ENCODE results near the gene ARHGEF19.
"Not testable (repeated sequence)": the region's sequence is repeated elsewhere in the genome, so short reads cannot be mapped to it uniquely, and the experiment has no call there.

Gene ARHGEF19

DNA sequence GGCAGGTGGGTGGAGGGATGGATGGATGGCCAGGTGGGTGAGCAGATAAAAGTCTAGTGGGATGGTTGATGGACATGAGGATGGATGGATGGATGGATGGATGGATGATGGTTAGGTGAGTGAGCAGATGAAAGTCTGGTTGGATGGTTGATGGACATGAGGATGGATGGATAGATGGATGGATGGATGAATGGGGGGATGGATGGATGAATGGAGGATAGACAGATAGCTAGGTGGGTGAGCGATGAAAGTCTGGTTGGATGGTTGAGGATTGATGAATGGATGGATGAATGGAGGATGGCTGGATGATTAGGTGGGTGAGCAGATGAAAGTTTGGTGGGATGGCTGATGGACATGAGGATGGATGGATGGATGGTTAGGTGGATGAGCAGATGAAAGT is 9.0 kb upstream of the ARHGEF19 start:
- no peak for DNase-seq (ENCODE audit: low read depth in 2 of 2)

DNA sequence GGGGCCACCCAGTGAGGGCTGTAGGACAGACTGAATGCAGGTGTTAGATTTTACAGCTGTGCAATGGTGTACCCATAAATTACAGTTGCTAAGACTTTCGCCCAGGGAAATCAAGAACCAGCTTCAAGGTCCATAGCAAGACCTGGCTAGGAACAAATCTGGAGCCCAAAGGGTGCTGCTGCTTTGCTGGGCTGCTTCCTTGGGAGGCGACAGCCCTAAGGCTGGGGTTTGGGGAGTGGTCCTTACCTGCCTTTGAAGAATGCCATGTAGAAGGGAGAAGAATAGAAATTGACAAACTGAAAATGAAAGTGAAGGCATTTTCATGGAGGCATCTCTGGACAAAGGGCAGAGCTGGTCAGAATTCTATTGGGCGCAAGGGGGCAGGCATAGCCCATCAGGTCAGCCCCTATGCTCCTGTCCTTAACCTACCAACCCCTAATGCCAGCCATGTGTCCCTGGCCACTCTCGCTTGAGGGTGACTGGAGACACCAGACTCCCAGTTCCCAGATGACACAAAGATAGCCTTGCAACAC is 7.6 kb upstream of the ARHGEF19 start:
- no peak for DNase-seq (ENCODE audit: low read depth in 2 of 2)

DNA sequence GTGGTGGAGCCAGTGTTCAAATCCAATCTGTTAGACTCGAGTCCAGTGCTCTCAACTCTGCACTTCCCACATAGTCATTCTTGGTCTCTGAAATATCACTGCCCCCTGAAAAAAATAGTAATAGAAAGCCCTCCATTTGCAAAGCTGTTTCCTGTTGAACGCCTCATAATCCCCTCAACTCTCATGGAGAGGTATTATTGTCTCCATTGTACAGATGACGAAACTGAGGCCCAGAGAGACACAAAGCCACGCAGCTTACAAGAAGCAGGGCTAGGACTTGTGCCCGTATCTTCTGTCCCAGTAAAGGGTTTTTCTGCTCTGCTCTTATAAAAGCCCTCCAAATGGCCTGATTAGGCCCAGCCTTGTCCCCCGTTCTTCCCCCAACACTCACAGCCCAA is 6.2 kb upstream of the ARHGEF19 start:
- no peak for DNase-seq (ENCODE audit: low read depth in 2 of 2)

DNA sequence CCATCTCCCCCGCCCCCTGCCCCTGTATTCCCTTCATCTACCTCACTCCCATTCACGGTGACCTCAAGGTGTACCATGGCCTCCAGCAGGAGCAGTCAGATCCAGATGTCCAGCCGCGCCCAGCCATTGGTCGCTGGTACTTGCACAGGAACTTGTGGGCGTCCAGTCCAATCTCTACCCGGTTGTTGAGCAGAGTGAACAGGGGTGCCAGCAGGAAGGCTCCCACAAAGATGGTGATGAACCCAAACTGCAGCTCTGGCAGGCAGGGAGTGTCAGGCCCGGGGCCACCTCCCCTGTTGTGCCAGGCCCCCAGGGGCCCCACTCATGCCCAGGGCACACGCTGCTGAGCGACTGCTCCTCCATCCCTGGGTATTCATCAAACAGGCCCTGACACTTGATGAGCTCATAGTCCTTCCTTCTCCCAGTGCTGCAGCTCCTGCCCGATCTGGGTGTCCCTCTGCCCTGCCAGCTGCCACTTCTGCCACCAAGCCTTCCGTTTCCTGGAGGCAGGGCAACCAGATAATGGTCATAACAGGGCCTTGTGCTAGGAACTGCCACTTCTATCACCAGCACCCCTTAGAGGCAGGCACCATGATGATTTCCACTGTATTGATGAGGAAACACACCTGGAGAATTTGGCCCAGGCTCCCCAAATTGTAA is 5.7 kb upstream of the ARHGEF19 start:
- no peak for DNase-seq (ENCODE audit: low read depth in 2 of 2)

DNA sequence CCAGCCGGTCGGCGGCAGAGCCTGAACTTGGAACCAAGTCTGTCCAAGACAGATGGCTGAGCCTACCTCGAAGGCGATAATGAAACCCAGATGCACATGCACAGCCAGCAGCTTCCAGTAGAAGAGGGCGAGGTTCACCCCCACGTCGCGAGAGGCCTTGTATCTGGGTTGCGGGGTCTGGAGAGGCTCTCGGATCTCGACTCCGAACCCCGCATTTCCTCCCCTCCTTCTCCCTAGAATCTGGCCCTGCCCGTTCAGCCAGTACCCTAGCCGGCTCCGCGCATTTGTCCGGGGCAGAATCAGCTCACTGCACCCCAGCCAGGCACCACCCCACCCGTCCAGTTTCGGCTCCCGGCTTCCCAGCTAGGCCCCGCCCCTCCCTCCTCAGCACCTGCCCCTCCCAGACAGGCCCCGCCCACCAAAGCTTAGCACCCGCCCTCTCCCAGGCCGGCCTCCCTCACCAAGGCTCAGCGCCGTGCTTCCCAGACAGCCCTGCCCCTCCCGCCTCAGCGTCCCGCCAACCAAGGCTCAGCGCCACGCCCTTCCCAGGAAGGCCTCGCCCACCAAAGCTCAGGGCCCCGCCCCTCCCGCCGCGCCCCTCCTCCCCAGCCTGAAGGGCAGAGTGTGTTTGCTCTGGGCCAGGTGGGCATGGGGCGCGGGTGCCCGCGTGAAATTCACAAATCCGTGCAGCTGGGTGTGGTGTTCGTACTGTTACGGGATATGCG is 4.8 kb upstream of the ARHGEF19 start:
- peak; percentile 88 for DNase-seq (ENCODE audit: low read depth in 2 of 2)

DNA sequence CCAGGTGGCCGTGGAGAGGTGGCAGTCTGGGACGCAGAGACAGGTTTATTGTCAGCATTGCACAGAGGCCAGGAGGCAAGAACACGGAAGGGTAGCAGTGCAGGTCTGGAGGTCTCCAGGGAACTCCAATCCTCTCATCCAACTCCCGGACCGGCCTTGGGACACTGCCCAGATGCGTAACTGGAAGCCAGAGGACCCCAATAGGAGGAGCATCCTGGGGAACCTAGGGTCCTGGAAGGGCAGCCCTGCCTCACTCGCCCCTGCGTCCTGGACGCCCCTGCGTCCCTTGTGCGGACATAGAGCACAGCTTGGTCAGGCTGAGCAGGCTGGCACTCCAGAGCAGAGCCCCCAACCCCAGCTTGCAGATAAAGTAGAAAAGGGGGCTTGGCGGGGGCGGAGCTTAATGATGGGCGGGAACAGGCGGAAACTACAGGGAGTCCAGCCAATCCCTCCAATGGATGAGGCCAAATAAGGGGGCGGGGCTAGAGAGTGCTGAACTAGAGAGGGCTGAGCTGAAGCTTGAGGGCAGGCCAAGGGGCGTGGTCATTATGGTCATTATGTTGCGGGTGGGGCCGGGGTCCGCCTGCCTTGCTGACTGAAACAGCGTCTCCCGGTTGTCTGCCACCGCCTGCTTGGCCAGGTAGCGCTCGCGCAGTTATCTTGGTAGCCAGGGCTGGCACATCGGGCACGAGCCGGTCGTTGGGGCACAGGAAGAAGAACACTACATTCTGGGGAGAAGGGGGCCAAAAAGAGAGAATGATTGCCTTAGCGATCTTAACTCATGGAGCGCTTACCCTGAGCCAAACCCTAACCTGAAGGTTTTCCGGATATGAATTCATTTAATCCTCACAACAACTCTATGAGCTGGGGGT is 3.7 kb upstream of the ARHGEF19 start:
- DNase-seq (ENCODE audit: low read depth in 2 of 2) = no peak

DNA sequence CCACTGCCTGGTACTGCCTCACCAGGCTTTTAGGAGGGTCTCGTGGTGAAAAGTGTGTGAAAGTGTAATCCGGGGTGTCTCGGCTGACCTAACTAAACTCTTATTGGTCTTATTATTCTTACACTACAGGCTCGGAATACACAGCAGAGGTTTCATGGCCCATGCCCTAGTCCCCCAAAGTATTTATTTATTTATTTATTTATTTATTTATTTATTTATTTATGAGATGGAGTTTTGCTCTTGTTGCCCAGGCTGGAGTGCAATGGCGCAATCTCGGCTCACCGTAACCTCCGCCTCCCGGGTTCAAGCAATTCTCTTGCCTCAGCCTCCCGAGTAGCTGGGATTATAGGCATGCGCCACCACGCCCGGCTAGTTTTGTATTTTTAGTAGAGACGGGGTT is 2.8 kb upstream of the ARHGEF19 start:
- DNase-seq (ENCODE audit: low read depth in 2 of 2) = not testable (repeated sequence)

DNA sequence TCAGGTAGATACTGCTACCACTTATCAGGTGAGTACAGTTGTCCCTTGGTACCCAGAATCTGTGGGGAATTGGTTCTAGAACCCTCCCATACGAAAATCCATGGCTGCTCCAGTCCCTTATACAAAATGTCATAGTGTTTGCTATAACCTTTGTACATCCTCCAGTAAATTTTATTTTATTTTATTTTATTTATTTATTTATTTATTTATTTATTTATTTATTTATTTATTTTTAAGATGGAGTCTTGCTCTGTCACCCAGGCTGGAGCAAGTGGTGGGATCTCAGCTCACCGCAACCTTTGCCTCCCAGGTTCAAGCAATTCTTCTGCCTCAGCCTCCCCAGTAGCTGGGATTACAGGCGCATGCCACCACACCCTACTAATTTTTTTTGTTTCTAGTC is 1.1 kb upstream of the ARHGEF19 start:
- DNase-seq (ENCODE audit: low read depth in 2 of 2) = not testable (repeated sequence)

DNA sequence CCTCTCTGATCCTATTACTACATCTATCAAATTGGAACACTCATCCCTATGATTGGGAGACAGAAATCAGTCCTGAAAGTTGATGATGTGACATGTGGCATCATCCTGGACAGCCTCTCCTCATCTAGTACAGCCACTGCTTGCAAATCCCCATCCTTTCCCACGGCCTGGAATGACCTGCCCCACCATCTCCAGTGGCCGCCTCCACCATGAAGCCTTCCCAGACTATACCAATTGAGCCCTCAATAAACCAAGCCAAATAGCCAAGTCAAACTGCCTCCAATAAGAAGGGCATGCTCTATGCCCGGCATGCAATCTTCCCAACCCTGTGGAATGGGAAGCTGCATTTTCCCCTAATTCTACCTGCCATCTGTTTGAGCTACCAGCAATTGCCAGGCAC is 561 bp upstream of the ARHGEF19 start:
- DNase-seq (ENCODE audit: low read depth in 2 of 2) = no peak

DNA sequence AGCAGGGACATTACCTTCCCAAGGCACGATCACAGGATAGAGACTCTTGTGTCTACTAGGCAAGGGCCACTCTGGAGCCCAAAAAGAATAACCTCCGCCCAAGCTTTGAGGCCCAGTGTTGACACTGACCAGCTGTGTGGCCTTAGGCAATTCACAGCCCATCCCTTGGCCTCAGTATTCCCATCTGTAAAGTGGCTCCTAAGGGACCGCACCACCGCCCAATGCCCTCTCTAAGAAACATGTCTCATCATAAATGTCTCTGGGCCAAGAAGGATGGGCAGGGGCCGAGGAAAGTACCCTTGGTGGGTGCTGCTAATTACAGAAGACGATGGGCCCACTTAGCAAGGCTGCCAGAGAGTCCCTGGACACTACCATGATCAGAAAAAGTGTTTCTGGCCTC is 628 bp downstream of the ARHGEF19 start:
- DNase-seq (ENCODE audit: low read depth in 2 of 2) = no peak

DNA sequence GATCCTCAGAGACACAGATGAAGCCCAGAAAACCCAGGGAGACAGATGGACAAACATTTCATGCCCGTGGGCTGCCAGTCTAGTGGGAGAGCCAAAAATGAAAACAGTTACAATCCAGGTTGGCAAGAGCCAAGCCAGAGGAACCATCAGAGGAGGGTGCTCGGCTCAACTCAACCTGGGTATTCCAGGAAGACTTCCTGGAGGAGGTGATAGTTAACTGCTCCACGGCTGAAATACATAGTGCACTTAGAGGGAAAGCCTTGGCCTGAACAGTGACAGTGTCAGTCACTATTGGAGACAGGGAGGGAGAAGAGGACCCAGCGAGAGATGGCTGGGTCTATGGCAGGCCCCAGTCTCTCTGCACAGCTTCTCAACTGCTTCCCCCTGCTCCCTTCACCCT is 1.9 kb downstream of the ARHGEF19 start:
- no peak for DNase-seq (ENCODE audit: low read depth in 2 of 2)

DNA sequence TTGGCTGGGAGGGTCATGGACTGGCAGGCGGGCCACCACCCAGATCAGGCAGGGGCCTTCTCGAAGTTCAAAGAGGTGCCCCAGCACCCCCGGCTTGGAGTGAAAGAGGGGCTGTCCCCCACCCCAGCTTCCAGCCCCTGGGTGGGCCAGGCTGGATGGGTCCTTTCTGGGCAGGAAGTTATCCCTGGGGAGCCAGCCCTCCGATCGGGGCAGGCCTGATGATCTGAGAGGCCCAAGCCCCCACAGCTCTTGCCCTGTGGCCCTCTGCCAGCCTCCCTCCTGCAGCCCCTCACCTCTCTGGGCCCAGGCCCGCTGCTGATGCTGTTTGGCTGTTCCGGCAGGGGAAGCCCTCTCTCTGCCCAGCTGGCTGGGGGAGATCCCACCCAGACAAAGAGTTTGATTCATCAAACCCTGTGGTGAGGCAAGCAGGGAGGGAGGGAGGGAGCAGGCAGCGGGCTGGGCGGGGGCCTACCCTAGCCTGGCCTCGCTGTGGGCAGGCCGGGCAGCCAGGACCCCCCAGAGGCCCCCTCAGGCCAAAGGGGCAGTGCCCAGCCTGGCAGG is 2.5 kb downstream of the ARHGEF19 start:
- no peak for DNase-seq (ENCODE audit: low read depth in 2 of 2)

DNA sequence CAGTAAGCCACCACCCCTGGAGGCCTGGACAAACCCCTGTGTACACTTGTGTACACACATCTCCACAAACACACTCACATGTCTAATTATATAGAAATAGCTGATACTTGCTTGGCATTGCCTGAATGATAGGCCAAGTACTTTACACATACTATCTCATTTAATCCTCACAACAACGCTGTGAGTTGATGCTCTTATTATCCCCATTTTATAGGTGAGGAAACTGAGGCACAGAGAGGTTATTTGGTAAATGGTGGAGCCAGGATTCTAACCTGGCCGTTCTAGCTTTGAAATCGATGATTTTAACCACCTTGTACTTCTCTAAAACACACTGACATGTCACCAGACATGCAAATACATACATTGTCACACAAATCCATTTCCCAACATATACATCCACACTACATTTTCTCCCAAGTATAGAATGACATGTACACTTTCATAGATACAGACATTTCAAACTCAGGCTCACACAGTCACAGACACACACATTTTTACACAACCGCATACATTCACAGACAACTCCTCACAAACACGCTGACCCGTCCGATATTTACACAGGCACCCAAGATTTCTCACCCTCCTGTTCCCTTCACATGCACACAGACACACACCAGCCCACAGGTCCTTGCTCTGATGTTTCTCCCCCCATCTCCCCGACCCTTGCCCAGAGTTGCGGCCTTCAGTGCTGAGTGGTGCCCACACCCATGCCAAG is 3.2 kb downstream of the ARHGEF19 start:
- no peak for DNase-seq (ENCODE audit: low read depth in 2 of 2)

DNA sequence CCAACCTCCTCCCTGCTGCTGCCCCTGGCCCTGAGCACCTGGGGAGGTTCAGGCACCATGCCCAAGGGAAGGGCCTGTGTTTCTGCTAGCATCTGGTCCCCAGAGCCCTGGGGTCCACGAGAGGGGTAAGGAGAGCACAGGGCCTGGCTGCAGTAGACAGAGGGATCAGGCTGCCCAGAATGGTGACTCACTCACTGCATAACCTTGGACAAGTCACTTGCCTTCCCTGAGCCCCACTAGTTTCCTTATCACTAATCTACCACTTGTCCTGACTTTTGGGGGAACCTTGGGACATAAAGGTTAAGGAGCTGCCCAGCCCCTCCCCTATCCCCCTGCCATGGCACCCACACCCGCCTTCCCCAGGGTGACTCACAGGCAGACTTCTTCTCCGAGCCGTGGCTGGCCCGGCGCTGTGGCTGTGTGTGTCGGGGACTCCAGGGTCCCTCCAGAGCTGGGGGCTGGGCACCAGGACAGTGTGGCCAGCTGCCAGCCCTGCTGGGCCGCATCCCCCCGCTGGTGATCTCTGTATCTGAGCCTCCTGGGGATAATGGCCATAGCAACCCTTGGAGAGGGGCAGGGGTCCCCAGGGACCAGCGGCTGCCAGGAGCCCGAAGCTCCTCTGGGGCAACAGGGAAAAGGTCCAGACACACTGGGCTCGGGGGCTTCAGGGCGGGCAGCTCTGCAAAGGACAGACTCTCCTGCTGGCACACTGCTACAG is 4.0 kb downstream of the ARHGEF19 start:
- DNase-seq (ENCODE audit: low read depth in 2 of 2) = no peak

DNA sequence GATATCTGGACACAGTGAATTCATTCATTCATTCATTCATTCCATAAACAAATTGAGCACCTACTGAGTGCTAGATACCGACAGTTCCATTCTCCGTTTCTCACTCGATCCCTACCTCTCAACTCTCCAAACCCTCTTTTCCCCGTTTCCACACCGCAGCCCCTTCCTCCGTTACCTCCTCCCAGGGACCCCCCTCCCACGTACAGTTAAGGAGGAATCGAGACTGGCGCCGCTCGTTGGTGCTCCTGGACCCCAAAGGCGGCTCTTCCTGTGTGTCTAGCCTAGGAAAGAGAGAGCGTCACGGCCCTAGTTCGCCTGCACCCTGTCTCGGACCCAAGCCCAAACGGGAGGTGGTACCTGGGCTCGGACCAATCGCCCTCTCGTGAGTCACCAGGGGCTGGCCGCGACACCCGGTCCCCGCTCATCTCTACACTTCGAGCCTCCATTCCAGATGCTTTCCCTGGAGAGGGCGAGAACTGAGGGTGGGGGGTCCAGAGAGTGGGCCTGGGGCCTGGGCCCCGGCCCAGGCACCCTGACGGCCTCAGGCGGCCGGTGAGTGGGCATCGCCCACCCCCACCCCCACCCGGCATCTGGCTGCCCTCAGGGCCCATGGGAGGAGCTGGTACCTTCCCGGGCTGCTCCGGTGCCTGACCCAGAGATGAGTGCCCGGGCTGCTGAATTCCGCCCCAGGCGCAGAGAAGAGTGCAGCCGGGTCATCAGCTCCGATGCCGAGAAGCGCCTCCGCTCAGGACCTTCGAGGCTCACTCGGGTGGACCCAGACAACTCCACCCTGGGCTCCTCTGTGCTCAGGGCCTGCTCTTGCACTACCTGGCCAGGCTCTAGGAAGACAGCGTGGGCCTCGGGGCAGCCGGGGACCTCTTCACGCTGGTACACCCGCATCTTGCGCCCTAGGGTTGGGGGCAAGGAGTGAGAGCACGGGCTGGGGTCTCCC is 4.9 kb downstream of the ARHGEF19 start:
- DNase-seq (ENCODE audit: low read depth in 2 of 2) = no peak

DNA sequence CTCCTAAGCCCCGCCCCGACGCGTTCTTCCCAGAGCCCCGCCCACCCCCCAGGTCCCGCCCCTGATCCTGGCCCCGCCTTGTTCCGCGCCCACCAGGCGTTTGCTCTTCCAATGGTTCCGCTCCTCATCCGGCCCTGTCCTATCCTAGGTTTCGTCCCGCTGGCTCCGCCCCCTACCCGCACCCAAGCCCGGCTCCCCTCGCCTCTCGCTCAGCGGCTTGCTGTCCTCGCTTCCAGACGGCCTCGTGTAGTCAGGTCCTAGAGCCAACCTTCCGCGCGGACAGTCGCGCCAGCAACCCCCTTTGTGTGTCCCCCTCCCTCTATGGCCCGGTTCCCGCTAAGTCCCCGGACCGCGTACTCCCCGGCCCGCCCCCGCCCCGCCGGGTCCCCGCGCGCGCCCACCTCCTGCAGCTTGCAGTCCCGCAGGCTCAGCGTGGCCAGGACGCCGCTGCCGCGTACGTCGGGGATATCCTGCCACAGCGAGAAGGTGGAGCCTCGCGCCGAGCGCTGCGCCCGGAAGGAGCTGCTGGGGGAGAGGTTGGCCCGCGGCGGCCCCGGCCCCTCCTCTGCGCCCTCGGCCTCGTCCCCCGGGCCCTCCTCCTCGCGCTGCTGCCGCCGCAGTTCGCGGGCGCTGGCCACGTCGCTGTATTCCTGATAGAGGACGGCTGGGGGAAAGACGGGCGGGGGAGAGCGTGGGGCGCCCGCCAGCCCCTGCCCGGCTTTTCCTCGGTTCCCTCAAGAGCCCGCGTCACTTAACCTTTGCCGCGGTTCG is 5.7 kb downstream of the ARHGEF19 start:
- peak; percentile 83 to 86 for DNase-seq (ENCODE audit: low read depth in 2 of 2)

DNA sequence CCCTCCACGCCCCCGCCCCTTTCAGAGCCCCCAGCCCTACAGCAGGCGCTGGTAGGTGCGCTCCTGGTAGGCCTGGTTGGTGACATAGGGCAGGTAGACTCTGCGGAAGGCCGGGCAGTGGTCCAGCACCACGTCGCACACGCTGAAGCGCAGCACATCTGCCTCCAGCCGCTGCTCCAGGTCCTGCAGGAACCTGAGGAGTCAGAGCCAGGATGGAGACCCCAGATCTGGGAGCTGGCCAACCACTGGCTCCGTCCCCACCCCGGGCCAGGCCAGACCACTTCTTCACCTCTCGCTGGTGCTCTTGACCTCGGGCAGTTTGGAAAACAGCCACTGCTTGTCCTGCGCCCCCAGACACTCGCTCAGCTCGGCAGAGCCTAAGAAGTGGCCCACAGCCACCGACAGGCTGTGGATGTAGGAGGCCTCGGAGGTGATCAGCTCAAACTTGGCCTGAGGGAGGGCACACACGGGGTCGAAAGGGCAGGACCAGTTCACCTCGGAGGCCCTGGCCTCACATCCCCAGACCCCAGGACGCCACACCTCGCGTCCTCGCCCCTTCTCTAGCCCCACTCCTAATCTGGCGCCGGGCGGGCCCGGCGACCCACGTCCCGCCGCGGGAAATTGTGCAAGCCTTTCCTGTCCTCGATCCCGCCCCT is 6.4 kb downstream of the ARHGEF19 start:
- no peak for DNase-seq (ENCODE audit: low read depth in 2 of 2)

DNA sequence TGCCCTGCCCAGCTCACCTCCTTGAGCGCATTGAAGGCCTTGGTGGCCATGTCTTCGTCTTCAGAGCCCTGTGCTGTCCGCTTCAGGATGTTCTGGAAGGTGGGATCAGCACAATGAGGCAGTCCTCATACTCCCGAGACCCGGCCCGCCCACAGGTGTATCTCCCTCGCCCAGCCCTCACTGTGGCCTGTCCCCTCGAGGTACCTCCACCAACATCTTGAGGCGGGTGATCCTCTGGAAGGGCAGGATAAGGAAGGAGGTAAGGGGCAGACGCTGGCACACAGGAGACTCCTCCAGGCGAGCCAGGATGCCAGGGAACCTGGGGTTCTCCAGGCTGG is 7.1 kb downstream of the ARHGEF19 start:
- DNase-seq (ENCODE audit: low read depth in 2 of 2) = no peak
